HepG2 (cell line): ENCODE measurements around the gene NOA1. TPM values are rescaled to one million over a fixed set of nuclear protein-coding genes. Genes with fewer than 3 reads are reported as not detected.

Experiments used
- ADNP ChIP-seq: sonication (generic); formaldehyde crosslinking; IDR thresholded peaks from 2 replicates; pipeline ENCODE4 v1.4.0; 2020; ENCODE audit warnings: missing genetic modification reagents
- CERS6 ChIP-seq: sonication (generic); formaldehyde crosslinking; IDR thresholded peaks from 2 replicates; pipeline ENCODE4 v1.5.0; 2020; ENCODE audit warnings: missing genetic modification reagents
- ETV5 ChIP-seq: IDR thresholded peaks from 2 replicates; pipeline ENCODE4 v1.6.1; 2018; ENCODE audit warnings: missing biosample characterization, missing genetic modification reagents, inconsistent platforms, borderline replicate concordance
- FOXO1 ChIP-seq: sonication (generic); formaldehyde crosslinking; IDR thresholded peaks from 2 replicates; pipeline ENCODE4 v1.4.0; 2020; ENCODE audit warnings: missing genetic modification reagents
- HBP1 ChIP-seq: IDR thresholded peaks from 2 replicates; pipeline ENCODE4 v1.6.1; 2016; ENCODE audit warnings: low read depth, control low read depth
- HMGXB4 ChIP-seq, 2 experiments: sonication (generic) in 1 of 2; formaldehyde crosslinking in 1 of 2; IDR thresholded peaks; 2 replicates each; pipeline versions ENCODE4 v1.4.0 to v1.6.1; 2018 to 2020; ENCODE audit warnings: missing genetic modification reagents in 2 of 2, borderline replicate concordance in 1 of 2, low read depth in 1 of 2, mild to moderate bottlenecking in 1 of 2, missing biosample characterization in 1 of 2
- KDM5B ChIP-seq: sonication (generic); formaldehyde crosslinking; IDR thresholded peaks from 2 replicates; pipeline ENCODE4 v1.4.0; 2020; ENCODE audit warnings: missing genetic modification reagents, mild to moderate bottlenecking, borderline replicate concordance
- NCOR1 ChIP-seq: fragments of 200-600 bp; sonication (generic); IDR thresholded peaks from 2 replicates; pipeline ENCODE4 v1.7.0; 2017; ENCODE audit warnings: antibody characterized with exemption, low read length, borderline replicate concordance
- PRDM4 ChIP-seq: sonication (generic); formaldehyde crosslinking; IDR thresholded peaks from 2 replicates; pipeline ENCODE4 v1.9.0; 2021; ENCODE audit warnings: missing genetic modification reagents, borderline replicate concordance
- REST ChIP-seq, 2 experiments: IDR thresholded peaks; 2 replicates each; pipeline ENCODE4 v1.6.1; 2011 to 2012; ENCODE audit warnings: low read length in 2 of 2, borderline replicate concordance in 1 of 2, low read depth in 1 of 2, mild to moderate bottlenecking in 1 of 2, moderate library complexity in 1 of 2
- SATB2 ChIP-seq: sonication (generic); formaldehyde crosslinking; IDR thresholded peaks from 2 replicates; pipeline ENCODE4 v1.5.0; 2020; ENCODE audit warnings: missing genetic modification reagents
- ZNF230 ChIP-seq: sonication (generic); formaldehyde crosslinking; IDR thresholded peaks from 2 replicates; pipeline ENCODE4 v1.4.0; 2020; ENCODE audit warnings: mild to moderate bottlenecking, missing genetic modification reagents
- ZNF326 ChIP-seq: sonication (generic); formaldehyde crosslinking; IDR thresholded peaks from 2 replicates; pipeline ENCODE4 v1.4.0; 2020; ENCODE audit warnings: missing genetic modification reagents, borderline replicate concordance
- ZNF782 ChIP-seq: sonication (generic); formaldehyde crosslinking; IDR thresholded peaks from 2 replicates; pipeline ENCODE4 v1.4.0; 2020; ENCODE audit warnings: missing genetic modification reagents, mild to moderate bottlenecking, borderline replicate concordance
- ZNF800 ChIP-seq: sonication (generic); formaldehyde crosslinking; IDR thresholded peaks from 2 replicates; pipeline ENCODE4 v1.4.0; 2020; ENCODE audit warnings: missing genetic modification reagents
- polyA plus RNA-seq, 8 experiments: library from polyadenylated mRNA; depleted of rRNA in 3 of 8; stranded (reverse) in 7 of 8; unstranded in 1 of 8; fragments of >200 nt; fragmentation: Illumina TruSeq in 4 of 8; extraction: Trizol in 4 of 8; gene quantifications; 2 replicates each; pipeline versions ENCODE4 v1.2.1 to v1.2.3, GENCODE V29; 2011 to 2016; ENCODE audit warnings: low read depth in 4 of 8, missing spikeins in 1 of 8, mixed read lengths in 1 of 8; ENCODE audit not compliant: insufficient read depth in 1 of 8
- total RNA-seq, 5 experiments: library from RNA; depleted of rRNA; stranded (reverse); fragments of >200 nt; fragmentation: Illumina TruSeq; extraction: Trizol; gene quantifications; 2 replicates each; pipeline ENCODE4 v1.2.3, GENCODE V29; 2016; ENCODE audit warnings: low read depth in 1 of 5

Gene NOA1
- total and polyA plus RNA-seq, 2 of the 13 experiments (the other 11 are each of a cell fraction or from before 2014, with no cell fraction given): 17.3 to 19.0 TPM

- no peak for TF ChIP-seq PRDM4 (CRISPR knock-in tag)
- TF ChIP-seq ZNF800: no peak
- peak in 1 of 2 experiments; percentile 78; a peak in 1 of 4 replicates for TF ChIP-seq REST (IDR thresholded peaks at IDR 0.05; ENCODE audit: borderline replicate concordance in 1 of 2, low read depth in 1 of 2, low read length in 2 of 2)
- no peak for TF ChIP-seq KDM5B (CRISPR knock-in tag)
- TF ChIP-seq NCOR1: no peak
- peak; percentile 53; the same call in 1 of the 2 replicates for TF ChIP-seq ZNF782
- TF ChIP-seq ETV5 (CRISPR knock-in tag): peak; percentile 41; the same call in 1 of the 2 replicates
- TF ChIP-seq ZNF230 (CRISPR knock-in tag): no peak
- TF ChIP-seq FOXO1 (CRISPR knock-in tag): no peak
- TF ChIP-seq SATB2: no peak
- TF ChIP-seq HBP1: 0 out of 2 replicates have a peak, but pooled peaks have one; percentile 50
- no peak for TF ChIP-seq ZNF326 (CRISPR knock-in tag)
- TF ChIP-seq ADNP (CRISPR knock-in tag): no peak
- peak; percentile 50 to 60; a peak in 2 of 4 replicates for TF ChIP-seq HMGXB4 (CRISPR knock-in tag; IDR thresholded peaks at IDR 0.05; ENCODE audit: borderline replicate concordance in 1 of 2, low read depth in 1 of 2)
- no peak for TF ChIP-seq CERS6
Measured at GRCh38 chr4:56978750-56979303, 1.4 kb upstream of the NOA1 start, which contains the start of gene POLR2B (continued).
